GM18951 (cell line): ENCODE measurements around the gene LRRC36.

Source experiments
- POLR2A ChIP-seq: IDR thresholded peaks from 4 replicates; pipeline ENCODE4 v1.6.1; 2011; ENCODE audit warnings: mild to moderate bottlenecking; ENCODE audit not compliant: insufficient read length, insufficient read depth; ENCODE audit errors: extremely low read depth
- in situ Hi-C: fragments of 300-500 bp; cut with MboI; formaldehyde crosslinking; loops from one replicate; pipeline ENCODE4 v1.12.0; 2022; ENCODE audit warnings: low sequenced_read_pairs, mixed read lengths, inconsistent platforms; ENCODE audit not compliant: unreplicated experiment

LRRC36 gene

DNA sequence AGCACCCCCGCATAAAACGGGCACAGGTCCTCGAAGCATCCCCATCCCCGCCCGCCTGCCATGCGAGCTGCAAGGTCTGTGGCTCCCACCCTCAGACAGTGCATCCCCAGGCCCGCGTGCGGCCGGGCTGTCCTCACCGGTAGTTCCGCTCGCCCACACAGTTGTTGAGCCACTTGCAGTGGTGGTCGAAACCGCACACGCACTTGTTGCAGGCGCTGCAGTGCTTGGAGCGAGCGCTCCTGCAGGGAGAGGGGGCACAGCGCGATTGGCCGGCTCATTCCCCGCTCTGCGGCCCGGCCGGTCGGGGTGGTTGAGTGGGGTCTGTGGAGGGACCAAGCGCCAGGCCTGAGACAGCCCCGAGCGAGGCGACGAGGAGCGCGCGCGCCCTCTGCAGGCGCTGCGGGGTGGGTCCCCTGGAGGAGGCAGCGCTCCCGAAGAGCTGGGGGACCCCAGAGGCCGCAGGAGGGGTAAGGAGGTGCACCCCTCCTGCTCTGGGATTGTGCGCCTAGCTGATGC, 72.7 kb downstream of the LRRC36 start:
- in situ Hi-C loops, result no loop called here

DNA sequence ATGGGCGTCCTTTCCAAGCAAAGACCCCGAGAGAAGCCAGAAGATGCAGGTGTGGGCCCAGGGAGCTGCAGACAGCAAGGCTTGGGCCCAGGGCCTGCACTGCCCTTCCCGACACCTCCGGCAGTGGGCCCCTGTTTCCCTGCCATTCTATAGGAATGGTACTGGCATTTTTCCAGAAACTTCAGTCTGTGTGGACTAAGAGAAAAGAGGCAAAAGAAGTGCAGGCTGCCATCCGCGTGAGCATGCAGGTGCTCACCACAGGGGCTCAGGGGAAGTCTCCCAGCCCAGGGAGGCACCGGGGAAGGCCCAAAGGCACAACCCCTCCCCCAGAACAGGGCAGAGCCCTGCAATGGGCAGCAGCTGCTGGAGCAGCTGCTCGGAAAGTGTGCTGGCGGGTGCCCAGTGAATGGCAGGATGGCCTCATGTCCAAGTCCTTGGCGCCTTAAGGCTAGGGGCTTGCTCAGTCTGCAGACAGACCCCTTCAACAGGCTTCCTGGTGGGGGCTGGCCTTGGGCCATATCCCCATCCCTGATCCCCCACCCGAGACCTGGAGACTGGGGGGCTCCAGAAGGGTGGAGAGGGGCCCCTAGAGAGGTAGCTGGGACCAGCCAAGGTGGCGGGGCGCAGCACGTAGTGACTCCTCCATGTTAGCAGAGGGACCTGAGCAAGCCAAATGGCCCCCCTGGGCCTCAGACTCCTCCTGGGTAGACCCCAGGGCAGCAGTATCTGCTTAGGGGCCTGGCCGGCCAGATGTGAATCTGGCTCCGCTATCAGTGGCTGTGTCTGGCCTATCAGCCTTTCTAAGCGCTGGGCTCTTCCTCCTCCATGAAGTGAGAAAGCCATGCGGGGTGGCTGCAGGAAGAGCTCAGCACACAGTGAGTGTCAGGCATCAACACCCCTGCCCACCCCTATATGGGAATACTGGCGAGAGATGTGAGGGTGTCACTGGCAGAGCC, 73.4 kb downstream of the LRRC36 start:
- TF ChIP-seq POLR2A, result no peak
- in situ Hi-C loops, result loop anchor here (25.0 kb wide), 1 partner anchor 438 kb away; the partner anchor contains the start of gene CES3

More for the DNA sequence above, 72.7 kb downstream of the LRRC36 start:
- TF ChIP-seq POLR2A, result no peak

- no peak for TF ChIP-seq POLR2A
- in situ Hi-C loops, result loop anchor here (25.0 kb wide), 1 partner anchor 439 kb away; the partner anchor contains the start of gene CES3
Observed at GRCh38 chr16:67400901-67401300, 74.3 kb downstream of the LRRC36 start.

- in situ Hi-C loops, result loop anchor here (25.0 kb wide), 1 partner anchor 442 kb away; the partner anchor contains the start of gene CES3
- TF ChIP-seq POLR2A, result no peak
Observed at GRCh38 chr16:67403976-67404555, 77.5 kb downstream of the LRRC36 start.

GRCh38 chr16:67404740-67405226, 78.2 kb downstream of the LRRC36 start:
- in situ Hi-C loops, result loop anchor here (25.0 kb wide), 1 partner anchor 442 kb away; the partner anchor contains the start of gene CES3
- TF ChIP-seq POLR2A, result no peak

GRCh38 chr16:67405336-67405735, 78.7 kb downstream of the LRRC36 start:
- in situ Hi-C loops, result loop anchor here (25.0 kb wide), 1 partner anchor 443 kb away; the partner anchor contains the start of gene CES3
- no peak for TF ChIP-seq POLR2A

DNA sequence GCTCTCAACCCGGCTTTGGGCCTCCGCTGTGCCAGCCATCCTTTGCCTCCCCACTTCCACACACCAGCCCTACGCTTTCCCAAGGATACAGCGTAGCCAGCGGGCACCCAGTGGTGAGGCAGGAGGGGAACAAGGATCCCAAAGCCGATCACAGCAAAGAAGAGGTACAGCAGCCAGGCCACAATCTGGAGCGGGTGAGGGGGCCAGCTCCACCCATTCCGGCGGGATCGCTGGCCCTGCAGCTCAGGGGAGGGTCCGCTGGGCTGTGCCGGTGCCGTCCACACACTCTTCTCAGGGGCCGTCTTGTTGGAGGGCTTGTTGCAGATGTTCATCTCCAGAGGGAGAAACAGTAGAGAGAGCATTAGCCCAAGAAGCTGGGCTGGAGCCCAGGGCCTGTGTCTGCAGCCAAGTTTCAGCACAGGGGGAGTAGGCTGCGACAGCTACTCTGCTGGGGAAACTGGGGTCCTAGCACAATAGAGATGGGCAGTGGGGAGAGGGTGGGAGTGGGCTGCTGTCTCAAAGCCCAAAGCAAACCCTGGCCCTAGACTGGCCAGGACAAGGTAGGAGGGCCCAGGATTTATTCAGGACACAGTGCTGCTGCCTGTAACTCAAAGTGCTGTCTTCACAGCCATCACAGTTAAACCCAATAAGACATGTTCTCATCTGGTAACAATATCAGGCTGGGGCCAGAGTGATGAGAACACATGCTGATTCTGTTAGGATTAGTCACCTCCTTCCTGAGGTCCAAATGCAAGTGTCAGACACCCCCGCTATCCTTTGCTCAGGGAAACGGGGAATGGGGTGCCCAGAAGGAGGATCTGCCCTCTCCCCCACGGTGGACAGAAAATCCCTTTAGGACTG, 79.7 kb downstream of the LRRC36 start:
- in situ Hi-C loops, result loop anchor here (25.0 kb wide), 1 partner anchor 444 kb away; the partner anchor contains the start of gene CES3
- TF ChIP-seq POLR2A, result no peak

GRCh38 chr16:67407176-67407787, 80.7 kb downstream of the LRRC36 start:
- no peak for TF ChIP-seq POLR2A
- in situ Hi-C loops, result loop anchor here (25.0 kb wide), 1 partner anchor 445 kb away; the partner anchor contains the start of gene CES3

DNA sequence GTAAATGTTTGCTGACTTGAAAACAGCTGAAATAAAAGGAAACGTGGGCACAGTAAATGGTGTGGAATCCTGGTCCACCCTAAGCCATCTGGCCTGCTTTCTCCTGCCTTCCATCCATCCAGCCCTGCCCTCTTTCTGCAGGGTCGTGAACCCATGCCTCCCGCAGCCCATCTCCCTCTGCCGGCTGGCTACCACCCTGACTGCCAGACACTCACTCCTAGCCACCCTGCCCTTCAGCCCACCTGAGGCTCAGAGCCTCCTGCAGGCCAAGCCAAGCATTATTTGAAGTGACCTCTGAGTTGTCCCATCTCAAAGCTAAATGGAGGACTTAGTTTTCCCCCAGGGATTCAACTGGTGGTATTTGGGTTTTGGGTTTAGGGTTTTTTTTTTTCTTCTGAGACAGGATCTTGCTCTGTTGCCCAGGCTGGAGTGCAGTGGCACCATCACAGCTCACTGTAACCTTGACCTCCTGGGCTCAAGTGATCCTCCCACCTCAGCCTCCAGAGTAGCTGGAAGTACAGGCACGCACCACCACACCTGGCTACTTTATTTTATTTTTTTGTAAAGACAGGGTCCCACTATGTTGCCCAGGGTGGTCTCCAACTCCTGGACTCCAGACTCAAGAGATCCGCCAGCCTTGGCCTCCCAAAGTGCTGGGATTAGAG, 81.3 kb downstream of the LRRC36 start:
- TF ChIP-seq POLR2A, result no peak
- in situ Hi-C loops, result loop anchor here (25.0 kb wide), 1 partner anchor 446 kb away; the partner anchor contains the start of gene CES3

DNA sequence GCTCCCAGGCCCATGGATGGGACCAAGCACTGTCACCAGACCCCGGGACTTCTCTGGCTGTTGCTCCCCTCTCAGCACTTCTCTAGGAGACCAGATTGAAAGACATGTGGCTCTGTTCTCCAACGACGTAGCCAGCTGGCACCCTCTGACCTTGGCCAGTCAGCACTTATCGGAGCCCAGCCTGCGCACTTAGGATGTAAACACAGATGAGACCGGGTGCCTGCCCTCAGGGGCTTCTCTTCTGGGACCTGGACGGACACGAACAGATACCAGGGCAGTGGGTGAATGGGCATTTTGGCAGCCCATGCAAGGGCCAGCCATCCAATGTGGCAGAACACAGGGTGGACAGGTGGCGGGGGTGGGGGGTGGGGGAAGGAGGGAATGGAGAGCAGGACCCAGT, 83.0 kb downstream of the LRRC36 start:
- in situ Hi-C loops, result loop anchor here (25.0 kb wide), 1 partner anchor 447 kb away; the partner anchor contains the start of gene CES3
- TF ChIP-seq POLR2A, result no peak

GRCh38 chr16:67411339-67411738, 84.7 kb downstream of the LRRC36 start:
- TF ChIP-seq POLR2A, result no peak
- in situ Hi-C loops, result loop anchor here (25.0 kb wide), 1 partner anchor 449 kb away; the partner anchor contains the start of gene CES3

DNA sequence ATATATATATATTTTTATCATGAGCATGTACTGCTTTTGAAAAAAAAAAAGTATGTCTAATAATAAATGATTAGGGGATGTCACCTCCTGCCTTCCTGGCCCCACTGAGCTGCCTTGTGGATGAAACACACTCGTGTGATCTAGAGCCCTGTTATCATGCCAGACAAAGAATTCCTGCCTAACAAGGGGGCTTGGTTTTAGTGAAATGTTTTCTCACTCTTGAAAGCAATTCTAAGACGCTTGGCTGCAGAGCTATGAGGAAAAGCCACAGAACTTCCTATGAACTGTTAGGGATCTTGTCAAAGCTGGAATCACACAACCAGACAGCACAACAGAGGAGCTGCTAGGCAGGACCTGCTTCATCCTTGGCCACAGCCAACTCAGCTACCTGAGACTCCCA, 85.7 kb downstream of the LRRC36 start:
- in situ Hi-C loops, result loop anchor here (25.0 kb wide), 1 partner anchor 450 kb away; the partner anchor contains the start of gene CES3
- no peak for TF ChIP-seq POLR2A
